Upper lobe of left lung (tissue), 6 donors: ENCODE results near the gene COX17. TPM values are rescaled to one million over a fixed set of nuclear protein-coding genes. Genes with fewer than 3 reads are reported as not detected.

Experiments
- ATAC-seq, 2 donors: fragments of 200-7000 bp; cut with Tn5 transposase; one replicate each; pipeline ENCODE4 v1.9.1; 2022; ENCODE audit warnings: mild to moderate bottlenecking in 2 of 2, moderate library complexity in 2 of 2; ENCODE audit not compliant: low FRiP score in 2 of 2
- DNase-seq, 2 donors: peaks; one replicate each; pipeline ENCODE4 v3.0.0-alpha.2; 2019 to 2020
- H3K27ac ChIP-seq, 4 donors: fragments of 200-600 bp; sonication (generic); one replicate each; pipeline ENCODE4 v1.5.1; 2016 to 2019
- H3K27me3 ChIP-seq, 4 donors: fragments of 200-600 bp; sonication (generic); one replicate each; pipeline ENCODE4 v1.5.1; 2017 to 2019
- H3K36me3 ChIP-seq, 4 donors: fragments of 200-600 bp; sonication (generic); one replicate each; pipeline ENCODE4 v1.5.1; 2016 to 2019
- H3K4me1 ChIP-seq, 4 donors: fragments of 200-600 bp; sonication (generic); one replicate each; pipeline ENCODE4 v1.5.1; 2018 to 2019
- H3K4me3 ChIP-seq, 4 donors: fragments of 200-600 bp; sonication (generic); one replicate each; pipeline ENCODE4 v1.5.1; 2017 to 2019; ENCODE audit warnings: mild to moderate bottlenecking in 2 of 4, moderate library complexity in 1 of 4
- H3K9me3 ChIP-seq, 4 donors: fragments of 200-600 bp; sonication (generic); one replicate each; pipeline ENCODE4 v1.5.1; 2018 to 2019
- EP300 ChIP-seq, 4 donors: sonication (generic); formaldehyde crosslinking; IDR thresholded peaks; one replicate each; pipeline ENCODE4 v1.5.1; 2017; ENCODE audit warnings: antibody characterized with exemption in 4 of 4, control low read depth in 2 of 4
- POLR2A ChIP-seq, 4 donors: fragments of 450-650 bp; IDR thresholded peaks; one replicate each; pipeline ENCODE4 v1.5.1; 2016 to 2017; ENCODE audit warnings: antibody characterized with exemption in 4 of 4, mild to moderate bottlenecking in 2 of 4
- POLR2AphosphoS5 ChIP-seq, 2 donors: sonication (generic); formaldehyde crosslinking; IDR thresholded peaks; one replicate each; pipeline ENCODE4 v1.5.1; 2017; ENCODE audit warnings: antibody characterized with exemption in 2 of 2
- WGBS, 2 donors: methylation state at CpG; one replicate each; pipeline ENCODE4 v1.1.5; 2017 to 2018; 5-methylcytosine and 5-hydroxymethylcytosine counted together
- total RNA-seq, 6 donors: library from RNA; depleted of rRNA in 4 of 6; stranded (reverse); fragments of >200 nt in 4 of 6; gene quantifications; one replicate each; pipeline versions ENCODE4 v1.1.0 to v1.2.1, GENCODE V29; 2016 to 2021
- TF ChIP-seq, protein P1 (sequence below), 6 experiments: fragments of 450-650 bp in 4 of 6; fragments of 200-600 bp in 2 of 6; sonication (generic) in 2 of 6; IDR thresholded peaks; one replicate each; pipeline ENCODE4 v1.5.1; 2016 to 2019; ENCODE audit warnings: antibody characterized with exemption in 6 of 6
- donor health status: DM: no; HTN: no; CAD: no; lungs with moderate emphysema.
- donor health status: DM: no; HTN: yes; CAD: no; lungs with severe emphysema.

The COX17 gene
- total RNA-seq, 6 donors from 2014 or later, result 32.3 to 60.8 (median 51.8) TPM

DNA sequence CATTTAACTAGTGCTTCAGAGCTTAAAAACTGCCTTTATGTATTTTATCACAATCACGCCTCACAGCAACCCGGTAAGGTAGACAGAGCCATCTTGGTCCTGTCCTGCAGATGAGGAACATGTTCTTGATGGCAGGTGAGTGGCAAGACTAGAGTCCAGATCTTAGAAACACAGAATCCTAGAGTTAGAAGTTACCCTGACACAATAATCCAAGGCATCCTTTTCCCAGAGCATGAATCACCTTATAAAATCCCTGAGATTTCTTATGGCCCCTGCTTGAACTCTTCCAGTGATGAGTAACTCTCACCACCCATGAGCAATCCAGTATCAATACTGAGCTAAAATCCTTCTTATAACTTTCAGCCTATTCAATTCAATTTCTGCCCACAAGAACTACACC, 33.7 kb downstream of the COX17 start:
- TF ChIP-seq, protein P1, sequence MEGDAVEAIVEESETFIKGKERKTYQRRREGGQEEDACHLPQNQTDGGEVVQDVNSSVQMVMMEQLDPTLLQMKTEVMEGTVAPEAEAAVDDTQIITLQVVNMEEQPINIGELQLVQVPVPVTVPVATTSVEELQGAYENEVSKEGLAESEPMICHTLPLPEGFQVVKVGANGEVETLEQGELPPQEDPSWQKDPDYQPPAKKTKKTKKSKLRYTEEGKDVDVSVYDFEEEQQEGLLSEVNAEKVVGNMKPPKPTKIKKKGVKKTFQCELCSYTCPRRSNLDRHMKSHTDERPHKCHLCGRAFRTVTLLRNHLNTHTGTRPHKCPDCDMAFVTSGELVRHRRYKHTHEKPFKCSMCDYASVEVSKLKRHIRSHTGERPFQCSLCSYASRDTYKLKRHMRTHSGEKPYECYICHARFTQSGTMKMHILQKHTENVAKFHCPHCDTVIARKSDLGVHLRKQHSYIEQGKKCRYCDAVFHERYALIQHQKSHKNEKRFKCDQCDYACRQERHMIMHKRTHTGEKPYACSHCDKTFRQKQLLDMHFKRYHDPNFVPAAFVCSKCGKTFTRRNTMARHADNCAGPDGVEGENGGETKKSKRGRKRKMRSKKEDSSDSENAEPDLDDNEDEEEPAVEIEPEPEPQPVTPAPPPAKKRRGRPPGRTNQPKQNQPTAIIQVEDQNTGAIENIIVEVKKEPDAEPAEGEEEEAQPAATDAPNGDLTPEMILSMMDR (IDR thresholded peaks at IDR 0.05), result no peak
- no peak for TF ChIP-seq POLR2A (IDR thresholded peaks at IDR 0.05)
- TF ChIP-seq POLR2AphosphoS5 (IDR thresholded peaks at IDR 0.05), result no peak
- no peak for TF ChIP-seq EP300 (IDR thresholded peaks at IDR 0.05)
- peak in 1 of 2 donors; percentile 50 for ATAC-seq
- Histone ChIP-seq H3K9me3 (no peaks in the 10 kb centered on the region), H3K27ac (peak overlapping the region in 1 of 4 donors; percentile 3), H3K27me3 (no peaks in the 10 kb centered on the region), H3K4me3 (no peak overlapping the region), H3K4me1 (peaks cover 5 to 20% (median 18%) of the 10 kb centered on the region in 4 donors), H3K36me3 (no peaks in the 10 kb centered on the region)
- whole genome bisulfite sequencing, 2 donors, result 96 to 100% methylated on average over 2 of the region's 2 CpGs
- DNase-seq, result no peak

DNA sequence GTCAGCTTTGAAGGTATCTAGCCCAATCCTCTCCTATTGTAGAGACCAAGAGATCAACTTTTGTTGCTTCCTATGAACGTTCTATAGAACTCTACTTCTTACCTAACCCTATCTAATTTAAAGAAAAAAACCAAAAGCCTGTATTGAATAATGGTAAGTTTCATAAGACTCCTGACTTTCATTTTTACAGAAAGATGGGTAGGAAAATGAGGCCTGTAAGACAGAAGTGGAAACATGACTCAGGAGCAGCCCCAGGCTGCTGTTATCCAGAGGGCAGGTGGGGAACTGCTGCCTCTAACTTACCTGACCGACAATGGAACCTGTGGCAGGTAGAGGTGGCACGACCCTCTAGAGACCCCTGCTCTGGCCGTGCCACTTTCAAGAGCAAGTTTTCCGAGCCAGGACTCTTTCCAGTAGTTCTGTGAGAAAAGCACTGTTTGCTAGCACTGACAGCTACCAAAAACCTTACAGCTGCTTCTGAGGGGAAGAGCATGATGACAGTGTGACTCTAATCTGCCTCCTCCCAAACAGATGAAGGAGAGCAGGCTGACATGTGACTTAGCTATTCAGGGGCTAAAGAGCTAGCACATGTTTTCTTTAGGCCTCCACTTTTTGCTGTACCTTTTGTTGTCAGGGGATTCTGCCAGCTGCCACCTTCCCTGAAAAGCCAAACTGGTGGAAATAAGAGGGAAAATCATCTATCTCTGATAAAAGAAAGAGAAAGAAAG, 34.3 kb downstream of the COX17 start:
- 69 to 87% methylated on average over 5 of the region's 5 CpGs for WGBS, 2 donors
- no peak for ATAC-seq
- DNase-seq, result no peak

DNA sequence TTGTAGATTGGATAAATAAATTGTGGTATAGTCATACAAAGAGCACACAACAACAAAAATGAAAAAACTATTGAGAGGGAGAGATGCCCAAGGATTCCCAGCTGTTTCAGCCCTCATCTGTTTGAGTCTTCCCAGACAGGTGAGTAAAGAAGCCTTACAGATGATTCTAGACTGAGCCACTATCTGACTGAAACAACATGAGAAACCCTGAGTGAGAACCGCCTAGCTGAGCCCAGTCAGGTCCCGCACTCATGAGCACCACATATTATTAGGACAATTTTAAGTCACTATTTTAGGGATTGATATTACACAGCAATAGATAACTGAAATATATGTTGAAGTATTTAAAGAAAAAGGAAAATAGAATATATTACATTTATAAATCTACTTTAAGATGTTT, 35.8 kb downstream of the COX17 start:
- no peak overlapping the region for H3K27ac ChIP-seq
- H3K27me3 ChIP-seq, result no peaks in the 10 kb centered on the region
- H3K36me3 ChIP-seq, result no peaks in the 10 kb centered on the region
- 96 to 97% methylated on average over 2 of the region's 2 CpGs for WGBS, 2 donors
- ATAC-seq, result no peak
- no peak overlapping the region for H3K4me3 ChIP-seq
- peaks cover 9 to 25% (median 20%) of the 10 kb centered on the region in 4 donors for H3K4me1 ChIP-seq
- no peaks in the 10 kb centered on the region for H3K9me3 ChIP-seq
- TF ChIP-seq, protein P1 (IDR thresholded peaks at IDR 0.05), result no peak
- TF ChIP-seq EP300 (IDR thresholded peaks at IDR 0.05), result no peak
- no peak for DNase-seq

More for the DNA sequence above, 34.3 kb downstream of the COX17 start:
- Histone ChIP-seq H3K27me3 (no peaks in the 10 kb centered on the region), H3K27ac (peak overlapping the region in 1 of 4 donors; percentile 3), H3K4me1 (peaks cover 2 to 21% (median 16%) of the 10 kb centered on the region in 4 donors), H3K36me3 (no peaks in the 10 kb centered on the region), H3K4me3 (no peak overlapping the region), H3K9me3 (no peaks in the 10 kb centered on the region)
- no peak for TF ChIP-seq EP300 (IDR thresholded peaks at IDR 0.05)
- TF ChIP-seq, protein P1 (IDR thresholded peaks at IDR 0.05), result no peak
- no peak for TF ChIP-seq POLR2AphosphoS5 (IDR thresholded peaks at IDR 0.05)
- TF ChIP-seq POLR2A (IDR thresholded peaks at IDR 0.05), result no peak

DNA sequence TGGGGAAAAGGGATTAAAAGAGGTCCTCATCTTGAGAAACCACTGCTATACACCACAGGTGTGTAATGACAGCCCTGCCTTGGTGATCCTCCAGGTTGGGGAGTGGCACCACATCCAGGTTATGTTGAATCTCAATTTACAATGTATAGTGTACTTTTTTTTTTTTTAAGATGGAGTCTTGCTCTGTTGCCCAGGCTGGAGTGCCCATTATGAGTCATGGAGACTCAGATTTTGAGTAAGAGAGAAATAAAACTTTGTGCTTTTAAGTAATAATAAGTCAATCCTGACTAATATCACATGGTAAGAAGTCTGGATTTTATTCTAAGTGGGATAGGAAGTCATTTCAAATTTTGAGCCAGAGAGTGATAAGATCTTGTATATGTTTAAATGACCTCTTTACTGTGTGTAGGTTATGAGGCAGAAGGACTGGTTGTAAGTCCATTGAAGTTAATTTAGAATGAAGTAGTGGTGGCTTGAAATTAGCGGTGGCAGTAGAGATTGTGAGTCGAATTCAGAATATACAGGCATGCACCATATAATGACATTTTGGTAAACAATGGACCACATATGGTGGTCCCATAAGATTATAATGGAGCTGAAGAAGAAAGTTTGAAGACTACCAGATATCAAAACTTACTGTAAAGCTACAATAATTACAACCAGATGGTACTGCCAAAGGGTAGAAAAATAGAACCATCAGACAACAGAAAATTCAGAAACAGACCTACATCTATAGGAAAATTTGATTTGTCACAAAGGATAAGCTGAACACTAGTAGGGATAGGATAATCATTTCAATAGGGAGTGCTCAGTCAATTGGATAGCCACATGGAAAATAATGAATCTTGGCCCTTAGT, 37.5 kb downstream of the COX17 start:
- no peak for ATAC-seq

More for the DNA sequence above, 37.5 kb downstream of the COX17 start:
- H3K4me1 ChIP-seq, result peaks cover 20 to 34% (median 26%) of the 10 kb centered on the region in 4 donors
- peak overlapping the region; percentile 79 to 93 (median 85) for H3K27ac ChIP-seq
- H3K4me3 ChIP-seq, result no peak overlapping the region
- no peaks in the 10 kb centered on the region for H3K27me3 ChIP-seq
- H3K36me3 ChIP-seq, result no peaks in the 10 kb centered on the region
- 82 to 90% methylated on average over 2 of the region's 2 CpGs for WGBS, 2 donors
- TF ChIP-seq, protein P1 (IDR thresholded peaks at IDR 0.05), result no peak
- TF ChIP-seq EP300 (IDR thresholded peaks at IDR 0.05) (no peak), POLR2AphosphoS5 (IDR thresholded peaks at IDR 0.05) (no peak), POLR2A (IDR thresholded peaks at IDR 0.05) (no peak)
- DNase-seq, result no peak
- no peaks in the 10 kb centered on the region for H3K9me3 ChIP-seq
